Epithelial cell of proximal tubule (primary cell): ENCODE data around the gene STON1. TPM values are rescaled to one million over a fixed set of nuclear protein-coding genes. Genes with fewer than 3 reads are reported as not detected.

ENCODE experiments used
- DNase-seq: peaks from one replicate; pipeline ENCODE4 v3.0.0-alpha.2; 2011; ENCODE audit warnings: low read depth
- H3K4me3 ChIP-seq: 2 replicates; pipeline ENCODE4 v1.5.1; 2011; ENCODE audit warnings: low read depth, mild to moderate bottlenecking, low read length
- CTCF ChIP-seq: conservative IDR thresholded peaks from 2 replicates; pipeline ENCODE4 v1.5.1; 2012; ENCODE audit warnings: low read depth, mild to moderate bottlenecking, low read length
- total RNA-seq: library from RNA; depleted of rRNA; stranded (reverse); fragments of >200 nt; gene quantifications from 2 replicates; pipeline ENCODE4 v1.2.3, GENCODE V29; 2015

STON1 gene
- total RNA-seq, 1 donor from 2014 or later, result 2.0 TPM

- no peak for TF ChIP-seq CTCF
- H3K4me3 ChIP-seq, result no peak overlapping the region
- DNase-seq, result no peak
Measured at GRCh38 chr2:48496849-48497248, 33.1 kb upstream of the STON1 start.

- no peak for TF ChIP-seq CTCF
- no peak for DNase-seq
- no peak overlapping the region for H3K4me3 ChIP-seq
Measured at GRCh38 chr2:48504647-48505327, 25.2 kb upstream of the STON1 start.

GRCh38 chr2:48507111-48507510, 22.8 kb upstream of the STON1 start:
- no peak for TF ChIP-seq CTCF
- no peak for DNase-seq
- no peak overlapping the region for H3K4me3 ChIP-seq

- no peak overlapping the region for H3K4me3 ChIP-seq
- DNase-seq, result no peak
- TF ChIP-seq CTCF, result no peak
Measured at GRCh38 chr2:48508461-48509124, 21.4 kb upstream of the STON1 start.

GRCh38 chr2:48510329-48510728, 19.6 kb upstream of the STON1 start:
- no peak for TF ChIP-seq CTCF
- DNase-seq, result no peak
- H3K4me3 ChIP-seq, result no peak overlapping the region

GRCh38 chr2:48511849-48512470, 18.0 kb upstream of the STON1 start:
- TF ChIP-seq CTCF, result no peak
- DNase-seq, result no peak
- H3K4me3 ChIP-seq, result no peak overlapping the region
